HG03095 (cell line): ENCODE data around the gene MARK3.

ENCODE experiments used
- ATAC-seq: cut with Tn5 transposase; IDR thresholded peaks from one replicate; pipeline ENCODE4 v1.9.1; 2021; ENCODE audit warnings: moderate library complexity; ENCODE audit not compliant: unreplicated experiment

Gene MARK3

GRCh38 chr14:103366741-103367140, 18.5 kb upstream of the MARK3 start:
- no peak for ATAC-seq

DNA sequence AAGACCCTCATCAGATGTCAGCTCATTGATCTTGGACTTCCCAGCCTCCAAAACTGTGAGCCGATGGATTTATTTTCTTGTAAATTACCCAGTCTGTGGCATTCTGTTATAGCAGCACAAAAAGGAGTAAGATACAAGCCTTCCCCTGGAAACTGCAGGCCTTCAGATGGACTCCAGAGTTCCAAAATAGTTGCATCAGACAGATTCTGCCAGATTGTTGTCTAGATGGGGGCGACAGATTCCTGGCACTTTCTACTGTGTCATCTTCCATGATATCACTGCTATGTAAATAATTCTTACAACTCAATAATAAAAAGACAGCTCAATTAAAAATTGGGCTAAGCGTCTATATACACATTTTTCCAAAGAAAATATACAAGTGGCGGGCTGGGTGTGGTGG, 17.2 kb upstream of the MARK3 start:
- ATAC-seq, result no peak

DNA sequence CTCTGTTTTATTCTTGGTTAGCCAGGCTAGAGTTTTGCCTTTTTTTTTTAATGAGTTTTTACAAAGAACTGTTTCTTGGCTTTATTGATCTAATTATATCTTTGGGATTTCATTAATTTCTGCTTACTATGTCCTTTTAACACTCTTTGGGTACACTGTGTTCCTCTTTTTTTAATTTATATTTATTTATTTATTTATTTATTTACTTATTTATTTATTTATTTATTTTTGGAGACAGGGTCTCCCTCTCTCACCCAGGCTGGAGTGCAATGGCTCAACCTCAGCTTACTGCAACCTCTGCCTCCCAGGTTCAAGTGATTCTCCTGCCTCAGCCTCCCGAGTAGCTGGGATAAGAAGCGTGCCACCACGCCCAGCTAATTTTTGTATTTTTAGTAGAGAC, 15.1 kb upstream of the MARK3 start:
- no peak for ATAC-seq

GRCh38 chr14:103372017-103372416, 13.2 kb upstream of the MARK3 start:
- ATAC-seq, result no peak

- no peak for ATAC-seq
Observed at GRCh38 chr14:103372552-103373304, 12.5 kb upstream of the MARK3 start.

DNA sequence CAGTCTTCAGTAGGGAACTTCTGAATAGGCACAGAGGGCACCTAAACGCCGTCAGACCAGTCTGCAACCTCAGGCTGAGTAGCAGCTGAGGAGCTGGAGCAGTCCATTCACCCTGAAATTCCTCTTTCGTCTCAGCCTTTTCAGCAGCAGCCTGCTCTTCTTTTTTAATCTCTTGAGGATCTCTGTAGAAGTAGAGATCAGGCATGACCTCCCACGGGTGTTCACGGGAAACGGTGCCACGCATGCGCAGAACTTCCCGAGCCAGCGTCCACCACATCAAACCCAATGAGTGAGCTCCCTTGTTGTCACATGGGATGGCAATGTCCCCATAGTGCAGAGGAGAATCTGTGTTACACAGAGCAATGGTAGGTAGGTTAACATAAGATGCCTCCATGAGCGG, 11.1 kb upstream of the MARK3 start:
- ATAC-seq, result no peak

DNA sequence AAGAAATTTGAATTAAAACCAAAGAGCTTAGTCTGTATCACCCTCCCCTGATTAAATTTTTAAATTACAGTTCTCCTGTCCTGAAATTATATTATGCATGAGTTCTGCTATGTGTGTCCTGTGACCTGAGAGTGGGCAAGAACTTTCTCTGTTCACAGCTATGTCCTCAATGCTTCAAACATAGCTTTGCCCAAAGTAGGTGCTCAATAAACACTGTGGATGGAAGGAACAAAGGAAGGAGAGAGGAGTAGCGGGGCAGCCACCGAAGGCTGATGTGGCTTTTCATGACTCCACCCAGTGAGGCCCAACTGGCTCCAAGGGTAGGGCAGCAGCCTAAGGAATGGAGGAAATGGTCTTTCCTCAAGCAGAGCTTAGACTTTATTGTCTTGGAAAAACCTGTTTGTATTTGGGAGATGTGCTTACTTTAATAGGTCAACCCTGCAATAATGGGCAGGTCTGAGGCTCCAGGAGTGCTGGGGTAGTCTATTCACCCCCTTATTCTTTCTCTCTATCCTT, 7.6 kb upstream of the MARK3 start:
- no peak for ATAC-seq

GRCh38 chr14:103378038-103378854, 7.0 kb upstream of the MARK3 start:
- ATAC-seq, result no peak

- no peak for ATAC-seq
Observed at GRCh38 chr14:103380719-103381377, 4.4 kb upstream of the MARK3 start.

DNA sequence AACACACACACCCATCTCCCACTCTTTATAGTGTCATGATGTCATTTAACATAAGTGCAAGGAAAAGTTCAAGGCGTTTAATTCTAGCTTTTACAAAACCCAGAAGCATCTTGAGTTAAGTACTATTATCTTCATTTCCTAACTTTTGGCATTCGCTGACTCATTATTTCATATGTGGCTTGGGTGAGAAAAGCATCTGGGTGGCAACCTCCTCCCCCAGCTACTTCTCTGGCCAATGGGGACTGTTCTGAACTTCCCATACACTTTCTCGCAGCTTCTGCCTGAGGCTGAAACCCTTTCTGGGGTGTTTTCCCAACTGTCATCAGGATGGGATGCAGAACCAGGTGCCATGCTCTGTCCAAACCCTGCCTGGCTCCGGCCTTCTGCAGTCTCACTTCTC, 2.8 kb upstream of the MARK3 start:
- no peak for ATAC-seq

GRCh38 chr14:103384450-103385151, 614 bp upstream of the MARK3 start:
- ATAC-seq, result no peak

DNA sequence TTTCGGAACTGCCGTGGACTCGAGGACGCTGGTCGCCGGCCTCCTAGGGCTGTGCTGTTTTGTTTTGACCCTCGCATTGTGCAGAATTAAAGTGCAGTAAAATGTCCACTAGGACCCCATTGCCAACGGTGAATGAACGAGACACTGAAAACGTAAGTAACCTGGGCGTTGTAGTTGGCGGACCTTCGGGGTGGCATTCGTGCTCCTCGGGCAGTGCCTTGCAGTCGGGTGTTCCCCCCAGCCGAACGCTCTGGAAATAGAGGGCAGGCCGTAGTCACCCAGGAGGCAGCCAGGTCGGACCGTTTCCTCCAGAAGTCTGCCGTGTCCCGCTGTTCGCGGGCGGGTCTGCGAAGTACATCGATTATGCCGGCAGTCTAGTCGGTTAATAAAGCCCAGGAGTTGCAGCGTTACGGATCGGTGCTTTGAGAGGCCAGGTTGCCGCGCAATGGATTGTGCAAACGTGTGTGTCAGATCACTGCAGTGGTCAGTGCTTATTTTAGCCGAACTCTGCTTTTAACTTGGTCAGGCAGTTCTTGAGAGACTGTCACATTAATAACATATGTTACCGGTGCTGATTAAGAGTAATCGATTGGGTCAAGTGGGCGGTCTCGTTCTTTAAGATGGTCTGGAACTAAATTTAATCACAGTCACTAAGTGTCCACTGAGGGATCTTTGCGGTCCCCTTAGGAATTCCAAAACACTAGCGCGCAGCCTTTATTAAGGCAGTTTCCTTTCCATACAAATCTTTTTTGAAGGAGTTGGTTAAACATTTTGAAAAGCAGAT, 906 bp downstream of the MARK3 start:
- ATAC-seq, result no peak

DNA sequence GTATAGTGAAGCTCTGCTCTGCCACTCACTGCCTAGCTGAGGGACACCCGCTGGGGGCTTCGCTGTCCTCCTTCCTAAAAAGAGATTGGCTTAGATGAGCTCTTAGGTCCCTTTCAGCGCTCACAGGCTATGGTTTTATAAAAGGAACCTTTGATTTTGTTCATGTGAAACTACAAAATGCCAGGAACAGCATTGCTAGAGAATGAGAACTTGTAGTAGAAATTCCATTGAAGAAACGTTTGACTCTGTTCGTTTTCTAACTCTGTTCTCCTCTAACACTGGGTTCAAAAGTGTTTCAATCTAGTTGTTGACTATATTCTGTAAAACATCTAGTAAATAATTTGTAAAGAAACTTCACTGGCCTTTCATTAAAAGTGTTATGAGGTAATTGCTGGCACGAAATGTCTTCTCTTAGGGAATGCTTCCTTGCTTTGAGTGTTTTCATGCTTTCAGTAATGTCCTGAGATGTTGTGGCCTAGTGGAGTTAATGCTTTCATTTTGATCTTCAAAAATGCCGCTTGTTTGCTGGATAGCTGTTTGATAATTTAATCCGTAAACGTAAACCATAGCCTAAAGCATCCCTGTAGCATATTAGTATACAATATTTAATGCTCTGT, 1.6 kb downstream of the MARK3 start:
- no peak for ATAC-seq

DNA sequence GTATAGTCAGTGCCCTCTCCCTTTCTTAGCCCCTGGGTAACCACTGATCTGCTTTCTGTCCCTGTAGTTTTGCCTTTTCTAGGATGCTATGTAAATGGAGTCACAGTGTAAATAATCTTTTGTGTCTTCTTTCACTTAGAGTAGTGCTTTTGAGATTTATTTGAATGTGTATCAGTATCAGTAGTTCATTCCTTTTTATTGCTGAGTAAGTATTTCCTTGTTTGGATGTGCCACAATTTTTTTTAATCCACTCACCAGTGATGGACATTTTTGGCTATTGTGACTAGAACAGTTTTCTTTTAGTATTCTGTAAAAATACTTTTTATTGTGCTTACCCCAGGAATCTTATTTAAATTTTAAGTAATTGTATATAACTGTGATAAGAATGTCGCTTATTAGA, 3.4 kb downstream of the MARK3 start:
- no peak for ATAC-seq

DNA sequence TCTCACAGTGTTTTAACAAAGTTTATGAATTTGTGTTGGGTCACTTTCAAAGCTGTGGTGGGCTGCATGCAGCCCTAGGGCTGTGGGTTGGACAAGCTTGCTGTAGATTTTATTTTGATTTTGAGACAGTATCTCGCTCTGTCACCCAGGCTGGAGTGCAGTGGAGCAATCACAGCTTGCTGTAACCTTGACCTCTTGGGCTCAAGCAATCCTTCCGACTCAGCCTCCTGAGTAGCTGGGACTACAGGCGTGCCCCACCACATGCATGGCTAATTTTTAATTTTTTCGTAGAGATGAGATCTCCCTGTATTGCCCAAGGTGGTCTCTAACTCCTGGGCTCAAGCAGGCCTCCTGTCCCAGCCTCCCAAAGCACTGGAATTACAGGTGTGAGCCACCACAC, 5.4 kb downstream of the MARK3 start:
- ATAC-seq, result no peak

DNA sequence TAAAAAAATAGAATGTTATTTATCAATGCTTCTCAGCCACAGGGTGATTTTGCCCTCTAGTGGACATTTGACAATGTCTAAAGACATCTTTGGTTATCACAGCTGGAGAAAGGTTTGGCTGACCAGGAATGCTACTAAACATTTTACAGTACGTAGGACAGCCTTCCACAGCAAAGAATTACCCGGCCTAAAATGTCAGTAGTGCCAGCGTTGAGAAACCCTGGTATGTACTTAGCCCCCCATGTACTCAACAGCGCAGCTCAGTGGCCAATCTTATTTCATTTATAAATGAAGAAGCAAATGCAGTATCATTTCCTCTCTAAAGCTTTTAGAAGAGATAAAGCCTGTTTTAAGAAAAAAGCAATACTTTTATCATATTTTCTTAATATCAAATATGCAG, 5.8 kb downstream of the MARK3 start:
- no peak for ATAC-seq

- ATAC-seq, result no peak
Observed at GRCh38 chr14:103392106-103392505, 6.9 kb downstream of the MARK3 start.

GRCh38 chr14:103392572-103392971, 7.4 kb downstream of the MARK3 start:
- no peak for ATAC-seq

DNA sequence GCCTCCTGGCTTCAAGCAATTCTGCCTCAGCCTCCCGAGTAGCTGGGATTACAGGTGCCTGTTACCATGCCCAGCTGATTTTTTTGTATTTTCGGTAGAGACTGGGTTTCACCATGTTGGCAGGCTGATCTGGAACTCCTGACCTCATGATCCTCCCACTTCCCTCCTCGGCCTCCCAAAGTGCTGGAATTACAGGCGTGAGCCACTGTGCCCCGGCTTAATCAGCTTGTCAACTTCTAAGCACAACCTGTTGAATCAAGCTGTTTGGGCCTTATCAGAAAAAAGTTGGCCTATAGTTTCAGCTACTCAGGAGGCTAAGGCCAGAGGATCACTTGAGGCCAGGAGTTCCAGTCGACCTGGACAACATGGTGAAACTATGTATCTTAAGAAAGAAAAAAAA, 7.9 kb downstream of the MARK3 start:
- no peak for ATAC-seq
